Mammary microvascular endothelial cell (primary cell): ENCODE measurements around the gene CACNA2D3. TPM values are rescaled to one million over a fixed set of nuclear protein-coding genes. Genes with fewer than 3 reads are reported as not detected.

Experiments
- total RNA-seq: library from RNA; depleted of rRNA; stranded (reverse); fragments of >200 nt; gene quantifications from 2 replicates; pipeline ENCODE4 v1.2.3, GENCODE V29; 2015

Gene CACNA2D3
- total RNA-seq: not detected in 2 replicates

GRCh38 chr3:54122324-54123002 lies at the start of gene CACNA2D3:
TSS of gene CACNA2D3 (plus strand) at chr3:54122552.

GRCh38 chr3:54928046-54928770 lies 805.9 kb downstream of the CACNA2D3 start, which contains the start of gene LRTM1:
TSS of gene LRTM1 (minus strand) at chr3:54928059. CDS start at chr3:54927911, 148 bp downstream.

Other genes starting within 250 kb of the CACNA2D3 start
- gene ACTR8, start 240.4 kb upstream of the CACNA2D3 start, total RNA-seq: 19.7 and 22.3 TPM in 2 replicates
- gene SELENOK, start 230.7 kb upstream of the CACNA2D3 start, total RNA-seq: 29.9 and 59.8 TPM in 2 replicates